H1 (cell line): Measurements from ENCODE around the gene HOXD11.
A peak's percentile ranks its signal among the peaks of the same experiment; 100 is the strongest.

ENCODE experiments used
- EZH2 ChIP-seq: fragments of 200-600 bp; sonication (generic); IDR thresholded peaks from 2 replicates; pipeline ENCODE4 v1.7.1; 2012; ENCODE audit warnings: low read depth, mild to moderate bottlenecking, moderate library complexity, low read length, inconsistent platforms; ENCODE audit not compliant: severe bottlenecking
- KDM1A ChIP-seq: fragments of 200-600, 300-600 bp; sonication (generic); IDR thresholded peaks from 2 replicates; pipeline ENCODE4 v1.7.1; 2016; ENCODE audit warnings: mild to moderate bottlenecking, low read length, borderline replicate concordance
- POLR2A ChIP-seq, 2 experiments: IDR thresholded peaks; 1 replicate in 1 of 2; 2 replicates in 1 of 2; pipeline ENCODE4 v1.6.1; 2011; ENCODE audit warnings: low read depth in 2 of 2, low read length in 2 of 2, mild to moderate bottlenecking in 2 of 2; ENCODE audit errors: control extremely low read depth in 1 of 2
- POLR2AphosphoS5 ChIP-seq: IDR thresholded peaks from 2 replicates; pipeline ENCODE4 v1.6.1; 2011; ENCODE audit warnings: low read depth, low read length
- TCF12 ChIP-seq: IDR thresholded peaks from 2 replicates; pipeline ENCODE4 v1.6.1; 2011; ENCODE audit warnings: low read depth, mild to moderate bottlenecking, low read length
- TF ChIP-seq, protein P1 (sequence below), 3 experiments: IDR thresholded peaks; 1 replicate in 2 of 3; 2 replicates in 1 of 3; pipeline versions ENCODE4 v1.5.1 to v1.6.1; 2011; ENCODE audit warnings: low read length in 3 of 3, mild to moderate bottlenecking in 3 of 3, inconsistent platforms in 2 of 3, low read depth in 1 of 3, moderate library complexity in 1 of 3; ENCODE audit not compliant: insufficient read depth in 1 of 3; ENCODE audit errors: control extremely low read depth in 1 of 3
- TF ChIP-seq, protein P2 (sequence below): fragments of 300-600 bp; sonication (generic); IDR thresholded peaks from 2 replicates; pipeline ENCODE4 v1.7.1; 2012; ENCODE audit warnings: low read length, moderate library complexity, mild to moderate bottlenecking, inconsistent platforms; ENCODE audit not compliant: insufficient replicate concordance
- TF ChIP-seq, protein P3 (sequence below): IDR thresholded peaks from 2 replicates; pipeline ENCODE4 v1.6.1; 2012; ENCODE audit warnings: low read length, inconsistent platforms

- TF ChIP-seq, protein P1, sequence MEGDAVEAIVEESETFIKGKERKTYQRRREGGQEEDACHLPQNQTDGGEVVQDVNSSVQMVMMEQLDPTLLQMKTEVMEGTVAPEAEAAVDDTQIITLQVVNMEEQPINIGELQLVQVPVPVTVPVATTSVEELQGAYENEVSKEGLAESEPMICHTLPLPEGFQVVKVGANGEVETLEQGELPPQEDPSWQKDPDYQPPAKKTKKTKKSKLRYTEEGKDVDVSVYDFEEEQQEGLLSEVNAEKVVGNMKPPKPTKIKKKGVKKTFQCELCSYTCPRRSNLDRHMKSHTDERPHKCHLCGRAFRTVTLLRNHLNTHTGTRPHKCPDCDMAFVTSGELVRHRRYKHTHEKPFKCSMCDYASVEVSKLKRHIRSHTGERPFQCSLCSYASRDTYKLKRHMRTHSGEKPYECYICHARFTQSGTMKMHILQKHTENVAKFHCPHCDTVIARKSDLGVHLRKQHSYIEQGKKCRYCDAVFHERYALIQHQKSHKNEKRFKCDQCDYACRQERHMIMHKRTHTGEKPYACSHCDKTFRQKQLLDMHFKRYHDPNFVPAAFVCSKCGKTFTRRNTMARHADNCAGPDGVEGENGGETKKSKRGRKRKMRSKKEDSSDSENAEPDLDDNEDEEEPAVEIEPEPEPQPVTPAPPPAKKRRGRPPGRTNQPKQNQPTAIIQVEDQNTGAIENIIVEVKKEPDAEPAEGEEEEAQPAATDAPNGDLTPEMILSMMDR (IDR thresholded peaks at IDR 0.05; ENCODE audit: control extremely low read depth in 1 of 3, insufficient read depth in 1 of 3, low read depth in 1 of 3, low read length in 3 of 3): no peak
- TF ChIP-seq, protein P2, sequence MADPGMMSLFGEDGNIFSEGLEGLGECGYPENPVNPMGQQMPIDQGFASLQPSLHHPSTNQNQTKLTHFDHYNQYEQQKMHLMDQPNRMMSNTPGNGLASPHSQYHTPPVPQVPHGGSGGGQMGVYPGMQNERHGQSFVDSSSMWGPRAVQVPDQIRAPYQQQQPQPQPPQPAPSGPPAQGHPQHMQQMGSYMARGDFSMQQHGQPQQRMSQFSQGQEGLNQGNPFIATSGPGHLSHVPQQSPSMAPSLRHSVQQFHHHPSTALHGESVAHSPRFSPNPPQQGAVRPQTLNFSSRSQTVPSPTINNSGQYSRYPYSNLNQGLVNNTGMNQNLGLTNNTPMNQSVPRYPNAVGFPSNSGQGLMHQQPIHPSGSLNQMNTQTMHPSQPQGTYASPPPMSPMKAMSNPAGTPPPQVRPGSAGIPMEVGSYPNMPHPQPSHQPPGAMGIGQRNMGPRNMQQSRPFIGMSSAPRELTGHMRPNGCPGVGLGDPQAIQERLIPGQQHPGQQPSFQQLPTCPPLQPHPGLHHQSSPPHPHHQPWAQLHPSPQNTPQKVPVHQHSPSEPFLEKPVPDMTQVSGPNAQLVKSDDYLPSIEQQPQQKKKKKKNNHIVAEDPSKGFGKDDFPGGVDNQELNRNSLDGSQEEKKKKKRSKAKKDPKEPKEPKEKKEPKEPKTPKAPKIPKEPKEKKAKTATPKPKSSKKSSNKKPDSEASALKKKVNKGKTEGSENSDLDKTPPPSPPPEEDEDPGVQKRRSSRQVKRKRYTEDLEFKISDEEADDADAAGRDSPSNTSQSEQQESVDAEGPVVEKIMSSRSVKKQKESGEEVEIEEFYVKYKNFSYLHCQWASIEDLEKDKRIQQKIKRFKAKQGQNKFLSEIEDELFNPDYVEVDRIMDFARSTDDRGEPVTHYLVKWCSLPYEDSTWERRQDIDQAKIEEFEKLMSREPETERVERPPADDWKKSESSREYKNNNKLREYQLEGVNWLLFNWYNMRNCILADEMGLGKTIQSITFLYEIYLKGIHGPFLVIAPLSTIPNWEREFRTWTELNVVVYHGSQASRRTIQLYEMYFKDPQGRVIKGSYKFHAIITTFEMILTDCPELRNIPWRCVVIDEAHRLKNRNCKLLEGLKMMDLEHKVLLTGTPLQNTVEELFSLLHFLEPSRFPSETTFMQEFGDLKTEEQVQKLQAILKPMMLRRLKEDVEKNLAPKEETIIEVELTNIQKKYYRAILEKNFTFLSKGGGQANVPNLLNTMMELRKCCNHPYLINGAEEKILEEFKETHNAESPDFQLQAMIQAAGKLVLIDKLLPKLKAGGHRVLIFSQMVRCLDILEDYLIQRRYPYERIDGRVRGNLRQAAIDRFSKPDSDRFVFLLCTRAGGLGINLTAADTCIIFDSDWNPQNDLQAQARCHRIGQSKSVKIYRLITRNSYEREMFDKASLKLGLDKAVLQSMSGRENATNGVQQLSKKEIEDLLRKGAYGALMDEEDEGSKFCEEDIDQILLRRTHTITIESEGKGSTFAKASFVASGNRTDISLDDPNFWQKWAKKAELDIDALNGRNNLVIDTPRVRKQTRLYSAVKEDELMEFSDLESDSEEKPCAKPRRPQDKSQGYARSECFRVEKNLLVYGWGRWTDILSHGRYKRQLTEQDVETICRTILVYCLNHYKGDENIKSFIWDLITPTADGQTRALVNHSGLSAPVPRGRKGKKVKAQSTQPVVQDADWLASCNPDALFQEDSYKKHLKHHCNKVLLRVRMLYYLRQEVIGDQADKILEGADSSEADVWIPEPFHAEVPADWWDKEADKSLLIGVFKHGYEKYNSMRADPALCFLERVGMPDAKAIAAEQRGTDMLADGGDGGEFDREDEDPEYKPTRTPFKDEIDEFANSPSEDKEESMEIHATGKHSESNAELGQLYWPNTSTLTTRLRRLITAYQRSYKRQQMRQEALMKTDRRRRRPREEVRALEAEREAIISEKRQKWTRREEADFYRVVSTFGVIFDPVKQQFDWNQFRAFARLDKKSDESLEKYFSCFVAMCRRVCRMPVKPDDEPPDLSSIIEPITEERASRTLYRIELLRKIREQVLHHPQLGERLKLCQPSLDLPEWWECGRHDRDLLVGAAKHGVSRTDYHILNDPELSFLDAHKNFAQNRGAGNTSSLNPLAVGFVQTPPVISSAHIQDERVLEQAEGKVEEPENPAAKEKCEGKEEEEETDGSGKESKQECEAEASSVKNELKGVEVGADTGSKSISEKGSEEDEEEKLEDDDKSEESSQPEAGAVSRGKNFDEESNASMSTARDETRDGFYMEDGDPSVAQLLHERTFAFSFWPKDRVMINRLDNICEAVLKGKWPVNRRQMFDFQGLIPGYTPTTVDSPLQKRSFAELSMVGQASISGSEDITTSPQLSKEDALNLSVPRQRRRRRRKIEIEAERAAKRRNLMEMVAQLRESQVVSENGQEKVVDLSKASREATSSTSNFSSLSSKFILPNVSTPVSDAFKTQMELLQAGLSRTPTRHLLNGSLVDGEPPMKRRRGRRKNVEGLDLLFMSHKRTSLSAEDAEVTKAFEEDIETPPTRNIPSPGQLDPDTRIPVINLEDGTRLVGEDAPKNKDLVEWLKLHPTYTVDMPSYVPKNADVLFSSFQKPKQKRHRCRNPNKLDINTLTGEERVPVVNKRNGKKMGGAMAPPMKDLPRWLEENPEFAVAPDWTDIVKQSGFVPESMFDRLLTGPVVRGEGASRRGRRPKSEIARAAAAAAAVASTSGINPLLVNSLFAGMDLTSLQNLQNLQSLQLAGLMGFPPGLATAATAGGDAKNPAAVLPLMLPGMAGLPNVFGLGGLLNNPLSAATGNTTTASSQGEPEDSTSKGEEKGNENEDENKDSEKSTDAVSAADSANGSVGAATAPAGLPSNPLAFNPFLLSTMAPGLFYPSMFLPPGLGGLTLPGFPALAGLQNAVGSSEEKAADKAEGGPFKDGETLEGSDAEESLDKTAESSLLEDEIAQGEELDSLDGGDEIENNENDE: no peak
- TF ChIP-seq EZH2 (no peak), POLR2A (IDR thresholded peaks at IDR 0.05; ENCODE audit: control extremely low read depth in 1 of 2, low read depth in 2 of 2, low read length in 2 of 2) (no peak), POLR2AphosphoS5 (no peak), KDM1A (no peak), TCF12 (0 out of 2 replicates have a peak, but pooled peaks have one; percentile 25)
- TF ChIP-seq, protein P3, sequence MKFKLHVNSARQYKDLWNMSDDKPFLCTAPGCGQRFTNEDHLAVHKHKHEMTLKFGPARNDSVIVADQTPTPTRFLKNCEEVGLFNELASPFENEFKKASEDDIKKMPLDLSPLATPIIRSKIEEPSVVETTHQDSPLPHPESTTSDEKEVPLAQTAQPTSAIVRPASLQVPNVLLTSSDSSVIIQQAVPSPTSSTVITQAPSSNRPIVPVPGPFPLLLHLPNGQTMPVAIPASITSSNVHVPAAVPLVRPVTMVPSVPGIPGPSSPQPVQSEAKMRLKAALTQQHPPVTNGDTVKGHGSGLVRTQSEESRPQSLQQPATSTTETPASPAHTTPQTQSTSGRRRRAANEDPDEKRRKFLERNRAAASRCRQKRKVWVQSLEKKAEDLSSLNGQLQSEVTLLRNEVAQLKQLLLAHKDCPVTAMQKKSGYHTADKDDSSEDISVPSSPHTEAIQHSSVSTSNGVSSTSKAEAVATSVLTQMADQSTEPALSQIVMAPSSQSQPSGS: no peak
Observed at GRCh38 chr2:176092270-176093144, 14.6 kb upstream of the HOXD11 start, which contains the start of gene HOXD13.
